HPDE6-E6E7 (cell line): Measurements from ENCODE around the gene RNU4-1.
"Not testable (repeated sequence)": the region's sequence is repeated elsewhere in the genome, so short reads cannot be mapped to it uniquely, and the experiment has no call there.

ENCODE experiments used
- DNase-seq: peaks from one replicate; pipeline ENCODE4 v3.0.0; 2011; ENCODE audit warnings: missing footprints; ENCODE audit errors: extremely low spot score

The RNU4-1 gene

GRCh38 chr12:120258323-120258896, 34.6 kb downstream of the RNU4-1 start:
- DNase-seq: no peak

DNA sequence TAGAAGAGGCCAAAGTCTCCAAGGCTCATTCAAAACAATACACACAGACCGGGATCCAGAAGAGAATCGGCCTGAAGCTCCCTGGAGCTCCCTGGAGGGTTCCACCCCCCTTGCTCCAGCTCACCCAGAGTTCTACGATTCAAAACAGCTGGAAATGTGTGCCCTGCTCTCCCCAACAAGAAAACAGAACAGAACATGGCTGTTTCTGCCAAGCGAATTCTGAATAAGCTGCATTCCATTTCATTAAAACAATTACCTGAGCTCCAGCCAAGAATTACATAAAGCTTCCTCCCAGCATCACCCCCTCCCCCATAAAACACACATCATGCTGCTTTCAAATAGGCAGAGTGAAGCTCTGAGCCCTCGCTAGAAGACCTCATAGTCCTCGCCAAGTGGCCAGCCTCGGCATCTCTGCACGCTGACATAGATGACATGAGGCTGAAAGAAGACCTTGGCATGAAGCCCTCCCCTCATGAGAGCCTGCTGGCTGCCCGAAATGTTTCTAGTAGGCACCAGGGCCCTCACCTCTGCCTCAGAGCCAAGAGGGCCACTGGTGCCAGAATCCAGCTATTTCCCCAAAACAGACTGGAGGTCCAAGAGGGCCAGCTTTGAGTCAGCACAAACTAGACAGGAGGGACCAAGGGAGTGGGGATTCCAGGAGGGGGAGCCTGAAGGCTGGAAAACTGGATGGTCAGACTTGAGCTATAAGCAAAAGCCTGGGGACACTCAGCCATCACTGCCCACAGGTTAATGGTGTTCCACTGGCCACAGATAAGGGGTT, 35.8 kb downstream of the RNU4-1 start:
- DNase-seq: no peak

GRCh38 chr12:120254809-120255208, 38.2 kb downstream of the RNU4-1 start:
- DNase-seq: no peak

- DNase-seq: not testable (repeated sequence)
Observed at GRCh38 chr12:120253313-120253712, 39.7 kb downstream of the RNU4-1 start.

DNA sequence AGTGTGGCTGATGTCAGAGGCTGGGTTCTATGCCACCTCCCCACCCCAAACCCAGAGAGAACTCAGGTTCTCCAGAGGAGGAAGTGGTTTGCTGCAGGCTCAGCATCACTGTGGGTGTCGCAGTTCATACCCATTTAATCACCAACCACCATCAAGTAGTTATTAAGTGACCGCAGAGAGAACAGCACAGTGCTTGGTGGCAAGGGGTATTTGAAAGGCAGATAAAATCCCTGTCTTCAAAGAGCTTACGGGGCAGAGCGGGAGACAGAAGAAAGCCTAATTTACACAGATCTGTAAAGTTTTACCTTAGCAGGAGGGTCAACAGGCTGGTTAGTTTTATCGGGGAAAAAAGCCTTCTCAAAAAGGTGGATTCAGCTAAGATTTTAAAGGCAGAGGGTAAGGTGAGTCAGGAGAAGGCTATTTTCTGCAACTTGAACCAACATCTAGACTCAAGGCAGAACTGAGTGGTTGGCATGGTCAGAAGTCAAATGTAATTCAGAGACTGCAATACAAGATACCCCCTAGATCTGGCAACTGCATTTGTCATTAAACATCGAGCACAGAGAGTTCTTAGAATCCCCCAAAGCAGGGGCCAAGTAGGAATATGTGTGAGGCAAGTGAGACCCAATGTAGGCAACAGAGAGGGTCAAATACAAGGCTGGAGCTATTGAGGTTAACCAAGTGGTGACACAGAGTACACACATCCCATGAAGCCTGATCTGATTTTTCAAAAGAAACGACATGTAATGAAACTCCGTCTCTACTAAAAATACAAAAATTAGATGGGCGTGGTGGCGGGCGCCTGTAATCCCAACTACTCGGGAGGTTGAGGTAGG, 40.7 kb downstream of the RNU4-1 start:
- no peak for DNase-seq

DNA sequence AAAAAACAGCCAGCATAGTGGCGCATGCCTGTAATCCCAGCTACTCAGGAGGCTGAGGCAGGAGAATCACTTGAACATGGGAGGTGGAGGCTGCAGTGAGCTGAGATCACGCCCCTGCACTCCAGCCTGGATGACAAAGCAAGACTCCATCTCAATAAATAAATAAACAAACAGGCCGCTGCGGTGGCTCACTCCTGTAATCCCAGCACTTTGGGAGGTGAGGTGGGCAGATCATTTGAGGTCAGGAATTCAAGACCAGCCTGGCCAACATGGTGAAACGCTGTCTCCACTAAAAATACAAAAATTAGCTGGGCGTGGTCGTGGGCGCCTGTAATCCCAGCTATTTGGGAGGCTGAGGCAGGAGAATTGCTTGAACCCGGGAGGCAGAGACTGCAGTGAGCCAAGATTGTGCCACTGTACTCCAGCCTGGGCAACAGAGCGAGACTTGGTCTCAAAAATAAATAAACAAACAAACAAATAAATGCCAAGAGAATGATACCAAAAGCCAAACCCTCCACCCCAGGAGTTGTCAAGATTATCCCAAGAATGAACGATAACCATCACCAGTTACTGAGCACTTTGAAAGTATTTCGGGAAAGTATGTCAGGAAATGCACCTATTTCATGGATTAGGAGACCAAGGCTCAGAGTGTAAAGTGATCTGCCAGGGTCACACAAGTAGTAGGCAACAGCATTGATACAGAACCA, 41.5 kb downstream of the RNU4-1 start:
- DNase-seq: not testable (repeated sequence)

- no peak for DNase-seq
Observed at GRCh38 chr12:120249875-120250795, 42.9 kb downstream of the RNU4-1 start.

DNA sequence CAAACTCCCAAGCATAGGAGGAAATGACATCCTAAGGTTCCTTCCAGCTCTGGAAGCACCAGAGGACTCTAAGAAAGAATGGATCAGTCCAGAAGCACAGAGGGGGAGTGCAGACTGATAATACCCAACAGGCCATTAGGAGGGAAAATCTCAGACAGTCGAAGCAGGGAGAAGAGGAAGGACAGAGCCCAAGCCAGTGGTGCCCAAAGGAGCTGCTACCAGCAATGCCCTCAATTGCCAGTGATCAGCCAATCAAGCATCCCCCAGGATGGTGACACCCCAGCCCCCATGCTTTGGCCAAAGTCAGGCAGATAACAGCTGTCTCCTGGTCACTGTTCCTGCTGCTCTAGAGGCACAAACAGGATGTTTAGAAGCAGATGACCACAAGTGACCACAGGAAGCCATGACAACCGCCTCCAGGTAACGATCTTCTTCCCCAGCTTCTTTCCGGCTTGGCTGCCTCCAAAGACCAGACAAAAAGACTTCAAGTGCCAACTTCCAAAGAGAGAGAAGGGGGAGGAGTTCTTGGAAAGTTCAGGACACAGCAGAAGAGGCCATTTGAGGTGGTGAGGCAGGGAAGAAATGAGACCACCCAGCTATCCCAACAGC, 43.7 kb downstream of the RNU4-1 start:
- no peak for DNase-seq

DNA sequence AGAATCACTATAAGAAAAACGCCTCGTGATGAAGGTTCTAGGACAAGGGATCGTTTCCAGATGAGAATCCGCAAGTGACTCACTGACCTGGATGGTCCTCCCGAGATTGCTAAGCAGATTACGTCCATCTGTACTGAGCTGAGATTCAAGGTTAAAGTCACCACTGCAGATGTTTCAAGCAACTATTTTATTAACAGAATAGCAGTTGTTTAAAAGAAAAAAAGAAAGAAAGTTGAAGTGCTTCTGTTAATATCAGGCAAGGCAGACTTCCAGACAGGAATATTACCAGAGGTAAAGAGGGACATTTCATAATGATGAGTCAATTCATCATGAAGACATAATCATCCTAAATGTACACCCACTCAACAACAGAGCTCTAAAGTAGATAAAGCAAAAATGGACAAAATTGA, 45.4 kb downstream of the RNU4-1 start:
- no peak for DNase-seq

DNA sequence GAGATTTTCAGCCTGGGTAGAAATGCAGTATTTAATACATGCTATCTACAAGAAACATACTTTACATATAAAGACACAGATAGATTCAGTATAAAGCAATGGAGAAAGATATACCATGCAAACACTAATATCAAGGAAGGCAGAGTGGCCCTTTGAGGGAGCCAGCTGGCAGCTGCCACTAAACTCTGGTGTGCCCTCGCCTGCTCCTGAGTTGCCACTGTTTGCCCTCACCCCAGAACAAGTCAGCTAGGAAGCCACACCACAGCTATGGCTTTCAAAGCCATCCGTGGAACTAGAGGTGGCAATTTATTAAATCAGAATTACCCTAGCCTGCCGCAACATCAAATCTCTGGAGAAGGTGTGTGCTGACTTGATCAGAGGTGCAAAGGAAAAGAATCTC, 45.9 kb downstream of the RNU4-1 start:
- no peak for DNase-seq

DNA sequence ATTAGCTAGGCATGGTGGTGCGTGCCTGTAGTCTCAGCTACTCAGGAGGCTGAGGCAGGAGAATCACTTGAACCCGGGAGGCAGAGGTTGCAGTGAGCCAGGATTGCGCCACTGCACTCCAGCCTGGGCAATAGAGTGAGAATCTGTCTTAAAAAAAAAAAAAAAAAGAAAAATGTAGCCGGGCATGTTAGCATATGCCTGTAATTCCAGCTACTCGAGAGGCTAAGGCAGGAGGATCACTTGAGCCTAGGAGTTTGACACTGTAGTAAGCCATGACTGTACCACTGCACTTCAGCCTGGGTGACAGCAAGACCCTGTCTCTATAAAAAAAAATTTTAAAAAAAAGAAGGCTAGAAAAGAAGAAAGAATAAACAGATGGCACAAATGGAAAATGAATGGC, 46.3 kb downstream of the RNU4-1 start:
- DNase-seq: not testable (repeated sequence)
